ENCODE data around the gene CNTNAP2.

- TF ChIP-seq CTCF (IDR thresholded peaks at IDR 0.05), result no peak
- no peak for TF ChIP-seq EP300 (IDR thresholded peaks at IDR 0.05)
- TF ChIP-seq POLR2A (IDR thresholded peaks at IDR 0.05), result no peak
Measured at GRCh38 chr7:148335790-148336189, 2219.2 kb downstream of the CNTNAP2 start.
